GM10266 (cell line): ENCODE data around the gene CSH1.

Source experiments
- DNase-seq: peaks from one replicate; pipeline ENCODE4 v3.0.0; 2012; ENCODE audit errors: extremely low spot score
- CTCF ChIP-seq: IDR thresholded peaks from 2 replicates; pipeline ENCODE4 v1.5.1; 2012; ENCODE audit warnings: mild to moderate bottlenecking, low read depth; ENCODE audit not compliant: control insufficient read depth, insufficient read depth; ENCODE audit errors: missing control alignments

CSH1 gene

GRCh38 chr17:63855185-63855584, 41.2 kb downstream of the CSH1 start:
- no peak for TF ChIP-seq CTCF
- no peak for DNase-seq

- DNase-seq: no peak
- TF ChIP-seq CTCF: no peak
Measured at GRCh38 chr17:63854709-63855108, 41.7 kb downstream of the CSH1 start.

- no peak for DNase-seq
- TF ChIP-seq CTCF: no peak
Measured at GRCh38 chr17:63853260-63853659, 43.1 kb downstream of the CSH1 start.

GRCh38 chr17:63850401-63850800, 46.0 kb downstream of the CSH1 start:
- no peak for DNase-seq
- TF ChIP-seq CTCF: no peak

GRCh38 chr17:63848834-63849689, 47.3 kb downstream of the CSH1 start:
- DNase-seq: peak; percentile 96
- peak; percentile 90 for TF ChIP-seq CTCF

GRCh38 chr17:63847525-63848249, 48.7 kb downstream of the CSH1 start:
- TF ChIP-seq CTCF: no peak
- no peak for DNase-seq

GRCh38 chr17:63845509-63845908, 50.9 kb downstream of the CSH1 start:
- no peak for DNase-seq
- no peak for TF ChIP-seq CTCF
